NCI-H1930 (cell line): Measurements from ENCODE around the gene GTPBP1.

Experiments
- DNase-seq, 2 experiments: peaks; one replicate each; lab custom pipeline; 2025; lab: John Stamatoyannopoulos, UW

GTPBP1 gene

DNA sequence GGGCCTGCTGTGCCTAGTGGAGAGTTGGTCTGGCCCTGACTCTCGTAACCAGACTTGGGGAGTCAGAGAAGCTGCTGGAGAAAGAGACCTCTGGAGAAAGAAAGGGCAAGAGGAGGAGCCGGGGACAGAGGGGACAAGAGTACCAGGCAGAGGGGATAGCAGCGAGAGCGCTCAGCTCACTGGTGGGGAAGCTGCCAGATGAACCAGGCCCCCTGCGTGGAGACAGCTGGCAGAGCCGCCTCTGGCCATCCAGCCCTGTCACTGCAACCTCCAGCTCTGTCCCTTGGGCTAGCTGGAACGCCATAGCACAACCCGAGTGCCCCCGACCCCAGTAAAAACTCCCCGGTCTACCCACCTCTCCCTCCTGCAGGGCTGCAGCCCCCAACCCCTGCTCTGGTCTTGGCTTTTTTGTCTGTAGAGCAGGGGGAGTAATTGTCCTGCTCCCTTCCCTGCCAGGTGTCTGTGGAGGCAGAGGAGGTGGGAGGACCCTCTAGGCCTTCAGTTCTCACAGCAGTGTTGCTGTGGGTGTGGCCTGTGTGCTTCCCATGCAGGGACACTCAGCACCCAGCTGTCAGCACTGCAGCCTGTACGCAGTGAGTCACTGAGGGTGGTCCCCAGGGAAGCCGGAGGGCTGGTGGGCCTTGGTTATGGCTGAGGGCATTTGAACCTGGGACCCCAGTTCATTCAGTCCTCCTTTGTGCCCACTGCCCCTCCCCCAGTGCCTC is 54.9 kb downstream of the GTPBP1 start:
- no peak for DNase-seq

GRCh38 chr22:38761202-38762162 is 55.7 kb downstream of the GTPBP1 start:
- no peak for DNase-seq

GRCh38 chr22:38762551-38762983 is 56.8 kb downstream of the GTPBP1 start:
- no peak for DNase-seq

DNA sequence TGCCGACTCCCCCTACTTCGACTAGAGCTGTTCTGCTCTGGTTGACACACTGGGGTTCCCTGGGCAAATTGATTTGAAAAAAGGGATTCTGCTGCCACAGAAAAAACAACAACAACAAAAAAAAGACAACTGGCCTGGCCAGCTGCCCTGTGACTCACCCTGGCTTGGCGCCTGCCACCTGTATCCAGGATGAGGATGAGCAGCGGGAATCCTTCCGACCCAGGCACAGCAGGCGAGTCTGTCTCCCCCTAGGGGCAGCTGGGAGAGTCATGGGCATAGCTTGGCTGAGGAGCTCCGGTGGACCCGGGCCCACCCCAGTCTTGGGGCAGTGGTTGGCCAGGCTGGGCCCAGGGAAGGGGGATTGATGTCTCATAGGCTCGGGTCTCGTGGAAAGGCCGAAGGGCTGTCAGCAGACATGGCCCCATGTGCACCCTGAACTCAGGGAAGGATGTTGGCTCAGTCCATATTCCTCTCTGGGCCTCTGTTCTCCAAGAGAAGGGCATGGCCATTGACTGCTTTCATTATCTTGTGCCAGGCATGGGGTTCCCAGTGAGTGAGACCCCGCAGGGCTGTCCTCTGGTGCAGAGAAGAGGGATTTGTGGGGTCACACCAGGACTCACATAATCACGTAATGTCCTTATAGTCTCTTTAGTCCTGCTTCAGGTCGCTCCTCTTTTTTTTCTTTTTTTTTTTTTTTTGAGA is 60.5 kb downstream of the GTPBP1 start:
- peak; percentile 42 to 54 for DNase-seq

DNA sequence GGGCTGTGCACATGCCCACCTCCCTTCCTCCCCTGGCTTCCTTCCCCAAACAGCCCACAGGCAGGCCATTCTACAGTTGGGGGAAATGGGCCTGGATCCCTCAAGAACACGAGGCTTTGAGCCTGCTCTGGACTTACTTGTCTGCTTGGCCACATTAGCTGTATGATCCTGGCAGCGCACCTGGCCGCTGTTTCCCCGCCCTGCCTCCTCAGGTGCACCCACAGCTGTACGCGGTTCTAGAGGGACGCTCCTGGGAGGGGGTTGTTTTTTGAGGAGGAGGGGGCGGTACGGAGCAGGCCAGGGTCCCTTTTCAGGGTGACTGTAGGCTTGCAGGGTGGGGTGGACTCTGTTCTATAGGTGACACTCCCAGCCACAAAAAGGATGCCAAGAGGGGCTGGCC is 61.6 kb downstream of the GTPBP1 start:
- DNase-seq, result no peak

- DNase-seq, result no peak
Measured at GRCh38 chr22:38768036-38768435, 62.3 kb downstream of the GTPBP1 start.

GRCh38 chr22:38770257-38770949 is 64.7 kb downstream of the GTPBP1 start:
- DNase-seq, result no peak

- no peak for DNase-seq
Measured at GRCh38 chr22:38772623-38772873, 66.8 kb downstream of the GTPBP1 start.

DNA sequence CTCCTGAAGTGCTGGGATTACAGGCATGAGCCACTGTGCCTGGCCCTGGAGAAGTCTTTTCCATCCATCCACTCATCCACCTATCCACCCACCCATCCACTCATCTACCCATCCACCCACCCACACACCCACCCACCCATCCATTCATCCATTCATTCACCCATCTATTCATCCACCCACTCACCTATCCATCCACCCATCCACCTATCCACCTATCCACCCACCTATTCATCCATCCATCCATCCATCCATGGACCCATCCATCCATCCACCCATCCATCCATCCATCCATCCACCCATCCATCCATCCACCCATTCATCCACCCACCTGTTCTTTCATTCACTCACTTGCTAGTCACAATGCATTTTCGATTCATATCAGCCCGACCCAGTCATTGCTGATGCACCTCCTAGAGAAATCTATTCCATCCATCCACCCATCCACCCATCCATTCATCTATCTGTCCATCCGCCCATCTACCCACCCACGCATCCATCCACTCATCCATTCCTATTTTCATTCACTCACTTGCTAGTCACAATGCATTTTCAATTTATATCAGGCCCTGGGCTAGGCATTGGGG is 67.7 kb downstream of the GTPBP1 start:
- DNase-seq, result no peak

GRCh38 chr22:38774496-38775166 is 68.9 kb downstream of the GTPBP1 start:
- no peak for DNase-seq

- no peak for DNase-seq
Measured at GRCh38 chr22:38775656-38776055, 69.9 kb downstream of the GTPBP1 start.

- no peak for DNase-seq
Measured at GRCh38 chr22:38776086-38776485, 70.3 kb downstream of the GTPBP1 start.

- no peak for DNase-seq
Measured at GRCh38 chr22:38777087-38777671, 71.4 kb downstream of the GTPBP1 start.

GRCh38 chr22:38781033-38781432 is 75.3 kb downstream of the GTPBP1 start:
- DNase-seq, result no peak

DNA sequence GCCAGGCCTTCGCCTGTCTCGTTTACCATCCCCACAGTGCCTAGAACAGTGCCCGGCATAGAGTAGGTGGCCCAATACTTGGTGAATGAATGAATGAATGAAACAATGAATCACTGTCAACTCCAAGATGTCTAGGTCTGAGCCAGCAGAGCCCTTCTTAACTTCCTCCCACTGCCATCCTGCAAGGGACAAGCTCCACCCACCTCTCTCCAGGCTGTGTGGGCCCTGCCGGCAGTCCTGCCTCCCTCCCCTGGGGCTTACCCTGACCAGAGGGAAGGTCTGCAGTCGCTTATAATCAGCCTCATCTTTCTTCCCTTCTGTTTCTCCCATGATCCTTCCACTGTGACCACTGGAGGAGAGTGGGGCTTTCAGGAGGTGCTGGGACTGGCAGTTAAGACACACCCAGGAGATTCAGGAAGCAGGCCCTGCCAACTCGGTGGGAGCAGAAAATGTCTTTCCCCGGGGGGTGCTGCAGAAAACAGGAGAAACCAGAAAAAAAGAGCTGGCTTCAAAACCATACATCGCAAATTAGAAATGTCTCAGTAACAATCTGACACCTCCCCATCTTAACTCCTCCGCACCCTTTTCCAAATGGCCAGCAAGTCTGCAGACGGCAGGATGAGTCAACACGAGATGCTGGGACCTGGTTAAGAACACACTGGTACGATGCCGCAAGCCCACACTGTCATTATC is 76.8 kb downstream of the GTPBP1 start:
- DNase-seq, result no peak
